ENCODE data around the gene NKAIN4. TPM values are rescaled to one million over a fixed set of nuclear protein-coding genes. Genes with fewer than 3 reads are reported as not detected.
"Not testable (repeated sequence)": the region's sequence is repeated elsewhere in the genome, so short reads cannot be mapped to it uniquely, and the experiment has no call there.

Gene NKAIN4
- polyA plus RNA-seq, 1 donor, result 29.5 TPM

- DNase-seq (ENCODE audit: low read depth), result no peak
Measured at GRCh38 chr20:63236116-63236837, 18.0 kb downstream of the NKAIN4 start.

GRCh38 chr20:63235399-63235983, 18.8 kb downstream of the NKAIN4 start, which contains the start of gene BIRC7:
TSS of gene BIRC7 (plus strand) at chr20:63235905. CDS start at chr20:63236097, 192 bp downstream.
- DNase-seq (ENCODE audit: low read depth), result no peak

DNA sequence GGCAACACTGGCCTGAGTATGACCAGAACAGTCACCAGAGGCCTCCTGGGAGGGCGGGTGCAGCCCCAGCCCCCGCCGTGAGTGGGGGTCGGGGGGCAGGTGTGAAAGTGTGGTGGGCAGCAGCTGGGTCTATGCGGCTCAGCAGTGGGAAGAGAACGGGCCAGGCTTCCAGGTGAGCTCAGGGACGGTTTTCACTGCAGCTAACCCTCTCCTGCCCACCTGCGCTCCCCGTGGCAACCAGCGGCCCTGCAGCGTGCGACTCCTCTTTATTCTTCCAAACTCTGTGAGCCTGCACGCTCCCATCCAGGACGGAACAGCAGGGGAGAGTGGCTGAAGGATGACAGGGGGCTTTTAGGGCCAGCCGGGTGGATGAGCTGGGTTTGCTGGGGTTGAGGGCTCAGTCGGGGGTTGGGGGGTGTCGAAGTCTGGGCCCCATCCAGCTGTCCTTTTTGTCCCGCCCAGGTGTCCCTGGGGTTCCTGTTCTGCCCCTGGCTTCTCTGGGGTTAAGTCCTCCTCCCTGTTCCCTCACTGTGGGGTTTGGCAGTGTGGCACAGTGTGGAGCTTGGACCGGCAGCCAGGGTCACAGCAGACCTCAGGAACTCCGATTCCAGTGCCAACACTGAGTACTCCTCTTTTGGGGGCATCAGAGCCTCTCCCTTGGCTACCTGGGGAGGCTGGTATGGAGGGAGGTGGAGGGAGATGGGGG, 19.4 kb downstream of the NKAIN4 start:
- no peak for DNase-seq (ENCODE audit: low read depth)

DNA sequence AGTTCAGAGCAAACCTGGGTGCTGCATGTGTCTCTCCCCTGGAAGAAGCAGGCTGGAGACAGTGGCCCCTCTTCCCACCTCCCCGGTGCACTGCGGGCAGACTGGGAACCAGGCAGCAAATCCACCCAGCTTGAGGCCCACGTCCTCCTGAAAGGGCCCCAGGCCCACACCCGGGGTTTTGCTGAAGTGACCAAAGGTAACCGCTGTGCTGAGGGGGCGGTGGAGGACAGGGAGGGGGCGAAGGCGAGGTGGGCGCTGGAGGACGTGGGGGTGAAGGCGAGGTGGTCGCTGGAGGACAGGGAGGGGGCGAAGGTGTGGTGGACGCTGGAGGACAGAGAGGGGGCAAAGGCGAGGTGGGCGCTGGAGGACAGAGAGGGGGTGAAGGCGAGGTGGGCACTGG, 20.3 kb downstream of the NKAIN4 start:
- no peak for DNase-seq (ENCODE audit: low read depth)

DNA sequence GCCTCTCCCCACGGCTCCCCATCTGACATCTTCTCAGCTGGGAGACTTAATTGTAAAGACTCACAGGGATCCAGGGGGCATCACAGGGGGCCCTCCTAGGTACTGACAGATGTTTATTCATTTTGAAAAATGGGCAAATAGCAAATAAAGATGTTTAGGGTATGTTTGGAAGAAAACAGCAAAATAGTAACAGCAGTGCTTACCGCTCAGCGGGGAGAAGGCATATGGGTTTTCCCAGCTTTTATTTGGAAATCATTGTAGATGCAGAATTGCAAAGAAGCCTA, 21.3 kb downstream of the NKAIN4 start:
- no peak for DNase-seq (ENCODE audit: low read depth)

DNA sequence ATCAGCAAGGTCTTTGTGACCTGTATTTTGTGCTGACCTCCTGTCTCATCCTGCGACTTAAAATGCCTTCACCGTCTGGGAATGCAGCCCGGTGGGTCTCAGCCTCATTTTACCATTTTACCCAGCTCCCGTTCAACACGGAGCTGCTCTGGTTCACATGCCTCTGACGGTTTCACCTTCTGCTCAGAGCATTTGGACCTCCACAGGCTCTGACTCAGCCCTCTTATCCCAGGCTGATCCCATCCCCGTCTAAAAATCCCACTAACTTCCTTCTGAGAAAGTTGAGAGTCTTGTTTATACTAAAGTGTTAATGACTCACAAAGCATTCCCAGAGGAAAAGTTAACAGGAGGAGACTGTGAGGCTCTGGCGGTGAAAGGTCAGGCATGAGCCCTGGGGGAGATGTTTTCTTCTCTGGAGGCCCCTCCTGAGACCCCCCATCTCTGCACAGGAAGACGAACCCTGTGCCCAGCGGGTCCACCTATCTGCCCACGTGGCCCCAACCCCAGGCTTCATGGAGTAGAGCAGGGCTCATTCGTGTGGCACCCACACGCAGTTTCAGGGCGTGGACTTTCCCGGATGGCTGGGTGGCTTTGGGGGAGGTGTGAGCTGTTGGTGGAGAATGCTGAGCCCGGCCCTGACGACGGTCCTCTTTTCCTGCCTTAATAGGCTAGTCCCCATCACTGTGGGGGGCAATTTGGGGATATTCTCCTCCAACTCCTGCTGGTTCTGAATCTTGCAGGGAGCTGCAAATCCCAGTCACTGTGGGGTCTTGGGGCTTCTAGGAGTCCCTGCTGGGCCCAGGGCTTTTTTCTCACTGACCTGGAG, 21.8 kb downstream of the NKAIN4 start:
- DNase-seq (ENCODE audit: low read depth), result no peak

GRCh38 chr20:63230800-63231268, 23.4 kb downstream of the NKAIN4 start:
- peak; percentile 36 for DNase-seq (ENCODE audit: low read depth)

GRCh38 chr20:63228806-63229205, 25.5 kb downstream of the NKAIN4 start:
- DNase-seq (ENCODE audit: low read depth), result no peak

DNA sequence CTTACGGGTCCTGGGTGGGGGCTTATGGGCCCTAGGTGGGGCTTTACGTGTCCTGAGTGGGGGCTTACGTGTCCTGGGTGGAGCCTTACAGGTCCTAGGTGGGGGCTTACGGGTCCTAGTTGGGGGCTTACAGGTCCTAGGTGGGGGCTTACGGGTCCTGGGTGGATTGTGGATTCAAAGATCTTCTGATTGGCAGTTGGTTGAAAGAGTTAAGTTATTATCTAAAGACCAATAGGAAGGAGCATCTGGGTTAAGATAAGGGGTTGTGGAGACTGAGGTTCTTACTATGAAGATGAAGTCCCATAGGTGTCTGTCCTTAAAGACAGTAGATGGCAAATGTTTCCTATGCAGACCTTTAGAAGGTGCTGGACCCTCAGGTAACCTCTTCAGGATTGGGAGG, 27.0 kb downstream of the NKAIN4 start:
- DNase-seq (ENCODE audit: low read depth), result no peak

- DNase-seq (ENCODE audit: low read depth), result no peak
Measured at GRCh38 chr20:63226042-63226943, 28.0 kb downstream of the NKAIN4 start.

GRCh38 chr20:63225082-63225454, 29.2 kb downstream of the NKAIN4 start:
- DNase-seq (ENCODE audit: low read depth), result no peak

DNA sequence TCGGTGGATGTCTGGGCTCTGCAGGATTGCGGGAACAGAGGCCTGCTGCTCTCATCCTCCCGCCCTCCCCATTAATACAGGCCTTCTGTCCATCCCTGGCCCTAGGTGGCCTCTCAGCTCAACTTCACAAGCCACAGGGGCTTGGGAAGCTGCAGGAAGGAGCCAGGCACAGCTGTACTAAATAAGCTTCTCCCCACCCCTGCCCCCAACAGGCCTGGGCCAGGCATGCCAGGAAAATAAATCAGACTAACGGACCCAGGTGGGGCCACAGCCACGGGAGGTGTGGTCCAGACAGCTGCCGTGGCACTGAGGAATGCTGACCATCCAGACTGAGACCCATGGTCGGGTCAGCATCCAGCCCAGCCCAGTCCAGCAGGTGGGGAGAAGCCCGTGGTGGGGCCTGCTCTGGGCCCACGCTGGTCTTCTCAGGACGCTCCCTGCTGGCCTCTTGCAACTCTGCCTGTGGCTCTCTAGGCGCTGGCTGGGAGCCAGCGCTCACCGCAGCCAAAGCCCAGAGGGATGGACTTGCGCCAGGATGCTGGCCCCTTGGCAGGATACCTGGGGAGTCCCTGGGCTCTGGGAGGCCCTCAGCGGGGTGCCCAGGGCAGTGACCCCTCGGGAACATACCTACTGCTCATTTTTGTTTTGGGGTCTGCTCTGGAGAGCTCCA, 29.7 kb downstream of the NKAIN4 start:
- DNase-seq (ENCODE audit: low read depth), result no peak

DNA sequence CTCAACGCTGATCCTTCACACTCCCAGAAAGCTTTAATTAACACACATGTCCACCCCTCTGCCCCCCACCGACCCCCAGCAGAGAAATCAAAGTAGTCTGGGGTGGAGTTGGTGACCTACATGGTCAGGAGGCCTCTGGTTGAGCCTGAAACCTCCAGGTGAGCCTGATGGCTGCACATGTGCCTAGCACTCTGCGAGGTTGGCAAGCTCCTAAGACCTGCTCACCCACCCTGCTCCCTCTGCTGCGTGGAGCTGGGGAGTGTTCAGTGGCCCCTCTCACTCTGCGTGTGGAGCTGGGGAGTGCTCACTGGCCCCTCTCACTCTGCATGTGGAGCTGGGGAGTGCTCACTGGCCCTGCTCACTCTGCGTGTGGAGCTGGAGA, 30.4 kb downstream of the NKAIN4 start:
- no peak for DNase-seq (ENCODE audit: low read depth)

DNA sequence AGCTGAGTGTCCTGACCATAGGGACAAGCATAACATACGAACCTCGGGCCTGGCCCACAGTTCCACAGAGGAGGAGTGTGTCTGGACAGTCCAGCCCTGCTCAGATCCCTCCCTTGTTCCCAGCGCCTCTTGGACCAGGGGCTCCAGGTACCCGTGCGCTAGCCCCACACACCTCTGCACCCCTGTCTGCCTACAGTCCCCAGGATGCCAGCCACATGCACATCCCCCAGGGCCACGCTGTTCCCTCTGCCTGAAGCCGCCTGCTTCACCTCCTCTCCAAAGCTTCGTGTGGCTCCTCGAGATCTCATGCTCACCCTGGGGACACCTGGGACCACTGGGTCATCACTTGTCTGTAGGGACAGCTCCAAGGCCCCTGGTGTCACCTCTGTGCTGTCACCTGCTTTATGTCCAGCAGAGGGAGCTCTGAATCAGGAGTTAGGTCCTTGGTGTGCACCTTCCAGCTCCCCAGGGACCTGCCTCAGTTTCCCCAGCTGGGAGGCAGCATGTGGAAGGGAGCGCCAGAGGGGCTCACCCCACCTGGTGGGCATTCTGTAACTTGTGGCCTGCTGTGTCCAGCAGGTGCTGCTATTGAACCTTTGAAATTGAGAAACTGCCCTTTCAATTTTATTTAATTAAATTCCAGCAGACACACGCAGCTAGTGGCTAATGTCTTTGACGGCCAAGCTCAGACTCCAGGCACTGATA, 31.0 kb downstream of the NKAIN4 start:
- DNase-seq (ENCODE audit: low read depth), result no peak

DNA sequence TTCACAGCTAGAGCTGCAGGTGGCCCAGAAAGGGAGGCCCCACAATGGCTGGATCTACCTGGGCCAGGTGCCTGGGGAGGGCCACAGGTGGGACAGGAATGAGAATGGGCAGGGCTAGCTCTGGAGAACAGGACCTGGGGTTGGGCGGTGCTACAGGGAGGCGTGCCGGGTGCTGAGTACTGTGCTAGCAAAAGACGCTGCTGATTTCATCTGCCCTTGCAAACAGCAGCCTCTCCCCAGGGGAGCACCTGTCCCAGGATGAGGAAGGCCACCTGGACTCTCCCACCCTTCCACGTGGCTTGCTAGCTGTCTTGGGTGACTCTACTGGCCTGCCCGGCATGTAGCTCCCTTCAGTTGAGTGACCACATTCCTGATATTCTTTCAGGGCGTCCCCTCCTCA, 31.7 kb downstream of the NKAIN4 start:
- no peak for DNase-seq (ENCODE audit: low read depth)

GRCh38 chr20:63221400-63222053, 32.7 kb downstream of the NKAIN4 start:
- DNase-seq (ENCODE audit: low read depth), result not testable (repeated sequence)

GRCh38 chr20:63220696-63221399, 33.4 kb downstream of the NKAIN4 start:
- DNase-seq (ENCODE audit: low read depth), result no peak

GRCh38 chr20:63219866-63220521, 34.3 kb downstream of the NKAIN4 start:
- no peak for DNase-seq (ENCODE audit: low read depth)
